Measurements from ENCODE around the gene ACOX1.
A peak's percentile ranks its signal among the peaks of the same experiment; 100 is the strongest.

Gene ACOX1

GRCh38 chr17:75902406-75902805 lies 76.6 kb downstream of the ACOX1 start:
- no peak for DNase-seq

DNA sequence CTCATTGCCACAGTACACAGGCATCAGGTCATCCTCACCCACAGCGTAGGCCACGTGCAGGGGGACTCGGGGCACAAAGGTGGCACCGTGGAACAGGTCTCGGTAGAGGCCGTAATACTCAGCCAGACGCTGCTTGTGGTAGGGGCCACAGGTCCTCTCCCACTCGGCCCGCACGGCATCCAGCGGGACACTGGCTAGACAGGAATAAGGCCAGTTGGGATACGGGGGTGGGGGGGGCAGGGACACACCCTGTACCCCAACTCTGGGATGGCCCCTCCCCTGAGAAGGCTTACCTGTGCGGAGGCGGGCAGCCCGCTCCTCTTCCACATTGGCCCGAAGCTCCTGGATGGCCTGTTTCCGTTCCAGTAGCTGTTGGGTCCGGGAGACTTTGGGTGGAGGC lies 77.2 kb downstream of the ACOX1 start:
- no peak for DNase-seq

DNA sequence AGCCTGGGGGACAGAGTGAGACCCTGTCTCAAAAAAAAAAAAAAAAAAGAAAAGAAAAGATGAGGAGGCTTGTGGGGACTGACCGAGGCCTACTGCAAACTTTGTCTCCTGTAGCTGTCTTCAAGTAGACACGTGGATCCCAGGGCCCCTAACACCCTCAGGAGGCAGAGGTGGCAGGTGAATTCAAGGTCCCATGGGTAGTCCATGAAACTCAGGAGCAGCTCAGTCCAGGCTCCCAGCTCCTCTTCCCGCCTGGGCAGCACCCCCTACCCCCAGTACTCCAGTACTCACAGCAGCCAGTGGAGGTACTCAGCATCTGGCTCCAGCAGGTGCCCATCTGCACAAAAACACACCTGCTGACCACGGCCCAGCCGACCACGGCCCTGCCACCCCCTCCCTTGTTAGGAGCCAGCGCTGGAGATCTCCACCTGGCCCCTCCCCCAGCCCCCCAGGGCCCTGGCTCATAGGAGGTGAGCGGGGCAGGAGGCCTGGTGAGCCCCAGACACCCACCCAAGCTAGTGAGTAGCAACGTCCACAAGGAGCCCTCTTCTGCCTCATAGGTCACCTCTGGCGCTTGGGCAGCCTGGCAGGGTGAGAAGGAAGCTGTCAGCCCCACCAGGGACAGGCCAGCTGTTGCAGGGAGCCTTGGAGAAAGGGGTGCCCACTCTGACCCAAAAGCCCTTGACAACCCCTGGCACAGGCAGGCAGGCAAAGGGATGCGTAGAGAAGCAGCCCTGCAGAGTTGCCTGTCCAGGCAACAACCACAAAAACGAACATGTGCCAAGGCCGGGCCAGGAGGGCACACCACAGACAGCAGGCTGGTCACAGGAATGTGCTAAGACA lies 78.1 kb downstream of the ACOX1 start:
- DNase-seq, result no peak

GRCh38 chr17:75899767-75900468 lies 79.0 kb downstream of the ACOX1 start:
- no peak for DNase-seq

GRCh38 chr17:75899353-75899752 lies 79.6 kb downstream of the ACOX1 start:
- no peak for DNase-seq

- DNase-seq, result no peak
These were observed 80.2 kb downstream of the ACOX1 start for GRCh38 chr17:75898791-75899190.

DNA sequence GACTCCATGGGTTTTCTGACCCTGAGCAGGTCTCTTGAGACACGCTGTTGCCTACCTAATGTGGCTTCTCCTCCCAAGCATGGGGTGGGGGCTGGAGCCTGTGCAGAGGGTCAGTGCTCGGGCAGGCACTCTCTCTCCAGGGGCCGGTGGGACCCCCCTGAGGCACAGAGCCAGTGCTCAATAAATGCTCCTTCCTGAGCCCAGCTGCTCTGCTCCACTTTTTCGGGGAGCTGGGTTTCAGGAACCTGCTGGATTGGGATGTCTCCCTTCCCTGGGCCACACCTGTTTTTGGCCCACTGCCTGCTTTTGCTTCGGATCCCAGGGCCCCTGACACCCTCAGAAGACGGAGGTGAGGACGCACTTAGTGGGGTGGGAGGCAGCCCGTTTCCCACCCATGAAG lies 80.9 kb downstream of the ACOX1 start:
- DNase-seq, result no peak

GRCh38 chr17:75897160-75898019 lies 81.6 kb downstream of the ACOX1 start:
- DNase-seq, result no peak

DNA sequence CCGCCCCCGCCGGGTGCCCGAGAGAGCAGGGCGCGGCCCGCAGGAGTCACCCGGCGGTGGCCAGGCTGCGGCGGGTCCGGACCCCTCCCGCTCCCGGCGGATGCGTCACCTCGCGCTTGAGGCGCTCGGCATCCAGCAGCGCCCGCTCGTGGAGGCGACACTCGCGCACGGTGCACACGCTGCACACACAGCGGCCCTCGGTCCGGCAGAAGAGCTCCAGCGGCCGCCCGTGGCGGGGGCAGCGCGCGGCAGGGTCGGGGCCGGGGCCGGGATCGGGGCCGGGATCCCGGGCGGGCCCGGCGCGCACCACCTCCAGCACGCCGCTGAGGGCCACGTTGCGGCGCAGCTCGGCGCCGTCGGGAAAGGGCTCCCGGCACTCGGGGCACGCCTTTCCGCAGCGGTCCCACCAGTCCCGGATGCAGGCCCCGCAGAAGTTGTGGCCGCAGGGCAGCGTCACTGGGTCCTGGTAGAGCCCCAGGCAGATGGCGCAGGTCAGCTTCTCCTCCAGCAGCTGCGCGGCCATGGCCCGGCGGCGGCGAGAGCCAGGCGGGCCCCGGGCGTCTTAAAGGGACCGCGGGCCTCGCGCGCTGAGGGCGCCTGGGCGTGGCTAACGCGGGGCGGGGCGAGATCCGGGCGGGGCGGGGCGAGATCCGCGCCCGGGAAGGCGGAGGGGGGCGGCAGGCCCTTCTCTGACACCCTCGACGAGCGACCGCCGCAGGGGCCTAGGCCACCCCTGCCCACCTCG lies 82.4 kb downstream of the ACOX1 start, which contains the start of gene TRIM65:
Gene TRIM65, minus strand, starts transcription at position 537 of the 745 bp plus-strand sequence. Its CDS starts 14 bp downstream, at position 523.
- peak; percentile 65 to 80 for DNase-seq

- DNase-seq, result peak; percentile 14 to 38
These were observed 83.4 kb downstream of the ACOX1 start for GRCh38 chr17:75895370-75896155.

DNA sequence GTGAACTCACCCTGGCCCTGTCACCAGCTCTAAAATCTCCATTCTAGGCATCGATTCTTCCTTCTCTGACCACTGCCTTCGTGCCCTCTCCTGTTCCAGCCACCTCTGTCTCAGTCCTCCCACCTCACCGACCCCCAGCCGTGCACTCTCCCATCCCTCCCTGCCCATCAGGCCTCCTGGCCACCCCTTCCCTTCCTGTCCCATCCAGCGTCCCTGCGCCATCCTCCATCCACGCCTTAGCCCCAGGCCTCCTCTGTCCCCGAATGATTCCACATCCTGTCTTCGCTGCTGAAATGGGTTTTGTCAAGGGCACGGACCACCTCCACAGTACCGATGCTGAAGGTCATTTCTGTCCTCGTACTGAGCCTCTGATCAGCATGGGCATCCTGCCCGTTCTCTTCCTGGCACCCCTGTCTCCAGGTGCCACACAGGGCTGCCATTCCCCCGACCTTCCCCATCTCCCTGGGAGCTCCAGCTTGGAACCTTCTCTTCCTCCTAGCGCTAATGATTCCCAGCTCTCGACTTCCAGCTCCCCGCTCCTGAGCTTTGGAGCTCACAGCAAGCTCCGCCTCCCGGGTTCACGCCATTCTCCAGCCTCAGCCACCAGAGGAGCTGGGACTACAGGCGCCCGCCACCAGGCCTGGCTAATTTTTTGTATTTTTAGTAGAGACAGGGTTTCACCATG lies 84.8 kb downstream of the ACOX1 start:
- peak in 1 of 2 experiments; percentile 22 for DNase-seq

DNA sequence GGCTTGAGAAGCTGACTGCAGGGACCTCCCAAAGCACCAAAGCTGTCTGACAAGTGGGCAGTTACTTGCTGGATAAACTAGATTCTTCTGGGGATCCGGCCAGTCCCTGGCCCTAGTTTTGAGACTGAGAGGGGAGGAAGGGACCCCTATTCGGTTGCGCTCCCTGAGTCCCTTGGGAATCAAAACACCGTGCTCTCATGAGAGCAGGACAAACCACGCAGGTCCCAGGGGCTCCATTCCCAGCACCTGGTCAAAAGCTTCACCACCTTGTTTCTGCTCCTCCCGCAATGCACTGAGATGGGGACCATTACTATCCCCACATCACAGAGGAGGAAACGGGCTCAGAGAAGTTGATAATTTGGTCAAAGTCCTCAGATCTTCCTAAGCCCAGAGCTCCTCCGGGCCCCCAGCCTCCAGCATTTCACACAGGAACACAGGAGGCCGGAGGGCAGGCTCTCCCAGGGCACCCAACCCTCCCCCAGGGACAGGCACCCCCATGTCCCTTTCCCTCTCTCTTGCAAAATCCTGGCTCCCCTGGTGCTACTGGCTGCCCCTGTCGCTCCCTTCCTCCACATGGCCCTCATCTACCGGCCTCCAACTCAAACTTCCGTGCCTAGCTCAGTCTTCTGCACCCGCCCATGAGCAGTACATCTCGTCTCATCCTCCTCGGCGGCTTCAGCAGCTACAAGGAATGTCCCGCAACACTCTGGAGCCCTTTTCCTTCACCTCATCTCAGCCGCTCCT lies 85.5 kb downstream of the ACOX1 start:
- DNase-seq, result no peak

GRCh38 chr17:75892556-75893224 lies 86.3 kb downstream of the ACOX1 start:
- DNase-seq, result no peak

DNA sequence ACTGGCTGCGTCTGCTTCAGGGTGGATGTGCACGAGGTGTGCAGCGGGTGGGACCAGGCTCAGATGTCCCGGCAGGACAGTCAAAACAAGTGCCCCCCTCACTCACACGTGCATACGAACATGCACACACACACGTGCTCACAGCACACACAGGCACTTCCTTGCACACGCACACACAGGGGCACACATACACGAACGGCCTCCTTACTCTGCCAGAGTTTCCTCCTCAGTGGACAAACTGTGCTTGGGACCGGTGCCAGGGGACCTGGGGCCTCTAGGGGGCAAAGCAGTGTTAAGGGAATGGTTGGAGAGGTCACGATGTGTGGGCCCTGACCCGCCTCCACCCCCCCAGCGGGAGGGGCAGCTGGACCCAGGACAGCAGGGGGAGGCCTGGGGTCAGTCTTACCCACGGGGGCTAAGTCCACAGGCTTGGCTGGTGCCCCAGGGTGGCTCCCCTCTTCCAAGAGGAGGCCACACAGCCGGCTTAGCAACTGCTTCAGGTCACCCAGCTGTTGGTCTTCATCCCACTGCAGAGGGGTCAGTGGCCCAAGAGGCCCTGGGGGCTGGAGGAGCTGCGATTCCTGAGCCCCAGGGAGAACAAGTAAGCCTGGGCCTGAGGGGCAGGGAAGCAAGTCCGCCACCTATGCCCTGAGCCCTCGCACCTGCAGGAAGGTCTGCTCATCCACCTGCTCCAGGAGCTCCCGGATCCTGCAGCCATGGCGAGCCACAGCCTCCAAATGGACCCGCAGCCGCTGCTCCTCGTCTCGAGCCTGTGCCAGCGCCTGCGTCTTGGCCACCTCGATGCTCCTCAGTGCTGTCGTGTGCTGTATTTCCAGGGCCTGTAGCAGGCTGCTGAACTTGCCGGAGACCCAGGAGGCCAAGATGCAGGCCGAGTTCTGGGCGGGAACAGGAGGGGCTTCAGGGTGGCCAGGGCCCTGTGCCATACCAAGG lies 87.1 kb downstream of the ACOX1 start:
- no peak for DNase-seq
